GM21381 (cell line): ENCODE data around the gene EFHD2.
"Not testable (repeated sequence)": the region's sequence is repeated elsewhere in the genome, so short reads cannot be mapped to it uniquely, and the experiment has no call there.

Source experiments
- ATAC-seq: cut with Tn5 transposase; IDR thresholded peaks from one replicate; pipeline ENCODE4 v1.9.1; 2021; ENCODE audit warnings: mild to moderate bottlenecking, moderate library complexity; ENCODE audit not compliant: unreplicated experiment

Gene EFHD2

GRCh38 chr1:15471067-15471466, 61.4 kb downstream of the EFHD2 start:
- ATAC-seq, result not testable (repeated sequence)

DNA sequence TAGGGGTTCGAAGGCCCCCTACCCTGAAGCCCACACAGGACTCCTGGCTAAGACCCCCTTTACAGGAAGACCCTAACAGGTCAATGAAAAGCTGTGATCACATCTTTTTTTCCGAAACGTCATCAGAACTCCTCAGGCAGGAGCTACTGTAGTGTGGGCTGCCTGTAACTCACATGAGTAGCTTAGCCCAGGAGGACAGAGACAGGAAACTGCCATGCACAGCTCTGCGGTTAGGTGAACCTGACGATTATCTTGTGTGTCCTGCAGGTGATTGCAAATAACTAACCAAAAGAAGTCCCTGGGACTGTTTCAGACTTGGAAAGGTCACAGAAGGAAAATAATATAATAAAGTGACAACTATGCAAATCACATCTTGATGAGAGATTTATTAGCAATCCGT, 62.0 kb downstream of the EFHD2 start:
- not testable (repeated sequence) for ATAC-seq

- ATAC-seq, result no peak
Measured at GRCh38 chr1:15472587-15472986, 62.9 kb downstream of the EFHD2 start.

GRCh38 chr1:15475752-15476314, 66.1 kb downstream of the EFHD2 start, which contains the start of gene CELA2B:
Gene CELA2B (plus strand): TSS chr1:15476104. CDS start chr1:15476126, 22 bp downstream.
- no peak for ATAC-seq

DNA sequence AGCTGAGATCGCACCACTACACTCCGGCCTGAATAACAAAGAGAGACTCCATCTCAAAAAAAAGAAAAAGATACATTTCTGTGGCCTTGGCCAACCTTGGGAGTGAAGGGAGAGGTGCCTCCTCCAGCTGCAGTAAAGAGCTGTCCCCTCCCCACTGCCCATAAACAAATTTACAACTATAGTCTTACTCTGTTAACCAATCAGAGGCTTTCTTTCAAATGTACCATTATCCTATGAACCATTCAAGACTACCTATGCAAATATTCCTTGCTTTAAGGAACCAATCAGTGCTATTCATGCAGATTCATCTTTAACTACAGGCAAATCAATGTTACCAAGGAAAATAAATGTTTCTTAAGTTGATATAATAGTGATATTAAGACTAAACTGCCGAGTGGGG, 67.2 kb downstream of the EFHD2 start:
- ATAC-seq, result no peak

DNA sequence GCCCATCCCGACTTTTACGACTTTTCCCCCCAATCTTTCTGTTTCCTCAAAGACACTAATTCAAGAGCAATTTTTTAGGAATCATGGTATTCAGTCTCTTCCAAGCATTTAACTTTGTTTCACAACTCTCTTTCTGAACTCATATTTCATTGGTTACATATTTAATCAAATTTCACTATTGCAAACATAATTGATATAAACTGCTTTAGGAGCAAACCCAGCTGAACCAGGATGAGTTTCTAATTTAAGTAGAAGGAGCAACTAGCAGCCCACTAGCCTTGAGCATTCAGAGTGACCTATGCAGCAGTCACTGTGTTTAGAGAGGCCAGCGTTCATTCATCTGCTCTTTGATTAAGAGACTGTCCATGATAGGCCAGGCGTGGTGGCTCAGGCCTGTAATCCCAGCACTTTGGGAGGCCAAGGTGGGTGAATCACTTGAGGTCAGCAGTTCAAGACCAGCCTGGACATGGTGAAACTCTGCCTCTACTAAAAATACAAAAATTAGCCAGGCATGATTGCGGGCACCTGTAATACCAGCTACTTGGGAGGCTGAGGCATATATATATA, 68.0 kb downstream of the EFHD2 start:
- no peak for ATAC-seq
